HTERT RPE-1 (cell line): ENCODE results near the gene HOTAIR.

ENCODE experiments used
- in situ Hi-C: fragments of 300-500 bp; cut with MboI; formaldehyde crosslinking; loops from 4 replicates; pipeline ENCODE4 v1.14.3; 2020; ENCODE audit warnings: low sequenced_read_pairs

The HOTAIR gene

GRCh38 chr12:53974084-53975063 is at the start of gene HOTAIR:
Gene HOTAIR, minus strand, starts transcription at chr12:53974954.
- in situ Hi-C loops: no loop called here

GRCh38 chr12:54024127-54024526 is 49.4 kb upstream of the HOTAIR start:
- in situ Hi-C loops: loop anchor here (25.0 kb wide), 1 partner anchor 188 kb away; no protein-coding TSS in a partner anchor

GRCh38 chr12:54022960-54023884 is 48.5 kb upstream of the HOTAIR start:
- in situ Hi-C loops: loop anchor here (25.0 kb wide), 1 partner anchor 189 kb away; no protein-coding TSS in a partner anchor

- in situ Hi-C loops: loop anchor here (25.0 kb wide), 1 partner anchor 191 kb away; no protein-coding TSS in a partner anchor
These were observed 46.8 kb upstream of the HOTAIR start for GRCh38 chr12:54021432-54022013.

GRCh38 chr12:54020591-54021405 is 46.0 kb upstream of the HOTAIR start:
- in situ Hi-C loops: loop anchor here (25.0 kb wide), 1 partner anchor 192 kb away; no protein-coding TSS in a partner anchor

- in situ Hi-C loops: loop anchor here (25.0 kb wide), 1 partner anchor 192 kb away; no protein-coding TSS in a partner anchor
These were observed 45.3 kb upstream of the HOTAIR start for GRCh38 chr12:54019924-54020590.

GRCh38 chr12:54019091-54019811 is 44.5 kb upstream of the HOTAIR start:
- in situ Hi-C loops: loop anchor here (25.0 kb wide), 1 partner anchor 193 kb away; no protein-coding TSS in a partner anchor

GRCh38 chr12:54018468-54018984 is 43.8 kb upstream of the HOTAIR start:
- in situ Hi-C loops: loop anchor here (25.0 kb wide), 1 partner anchor 194 kb away; no protein-coding TSS in a partner anchor

- in situ Hi-C loops: loop anchor here (25.0 kb wide), 1 partner anchor 194 kb away; no protein-coding TSS in a partner anchor
These were observed 43.2 kb upstream of the HOTAIR start for GRCh38 chr12:54017878-54018467.

GRCh38 chr12:54017027-54017788 is 42.5 kb upstream of the HOTAIR start:
- in situ Hi-C loops: loop anchor here (25.0 kb wide), 1 partner anchor 195 kb away; no protein-coding TSS in a partner anchor

- in situ Hi-C loops: loop anchor here (25.0 kb wide), 1 partner anchor 196 kb away; no protein-coding TSS in a partner anchor
These were observed 41.8 kb upstream of the HOTAIR start for GRCh38 chr12:54016478-54016964.

- in situ Hi-C loops: loop anchor here (25.0 kb wide), 1 partner anchor 196 kb away; no protein-coding TSS in a partner anchor
These were observed 41.3 kb upstream of the HOTAIR start for GRCh38 chr12:54016051-54016450.

GRCh38 chr12:54015018-54015931 is 40.5 kb upstream of the HOTAIR start:
- in situ Hi-C loops: loop anchor here (25.0 kb wide), 1 partner anchor 197 kb away; no protein-coding TSS in a partner anchor

- in situ Hi-C loops: loop anchor here (25.0 kb wide), 1 partner anchor 198 kb away; no protein-coding TSS in a partner anchor
These were observed 39.7 kb upstream of the HOTAIR start for GRCh38 chr12:54014377-54015017.
